GM10248 (cell line): ENCODE measurements around the gene NCBP2.
"Not testable (repeated sequence)": the region's sequence is repeated elsewhere in the genome, so short reads cannot be mapped to it uniquely, and the experiment has no call there.

Experiments used
- CTCF ChIA-PET: fragments of 300-600 bp; sonication (Branson Sonifier 250); formaldehyde crosslinking; extraction: SDS; loops from one replicate; lab custom pipeline; 2021; ENCODE audit warnings: antibody characterized with exemption; lab: Yijun Ruan, JAX
- POLR2A ChIA-PET: fragments of 350-650 bp; sonication (Branson Sonifier 250); formaldehyde crosslinking; extraction: SDS; loops from one replicate; lab custom pipeline; 2020; ENCODE audit warnings: antibody characterized with exemption; lab: Yijun Ruan, JAX
- DNase-seq: peaks from one replicate; pipeline ENCODE4 v3.0.0; 2012; ENCODE audit errors: extremely low spot score
- CTCF ChIP-seq: IDR thresholded peaks from 2 replicates; pipeline ENCODE4 v1.5.1; 2012; ENCODE audit warnings: mild to moderate bottlenecking, low read depth; ENCODE audit errors: extremely low read depth, missing control alignments, control extremely low read depth

The NCBP2 gene

GRCh38 chr3:196949750-196950149, 7.4 kb upstream of the NCBP2 start:
- ChIA-PET CTCF (interaction anchor here (1.4 to 2.4 kb wide), 2 partner anchors 10 to 112 kb away, joined by 4 to 6 read pairs; no protein-coding TSS in a partner anchor), POLR2A (no interaction called here)
- TF ChIP-seq CTCF, result no peak
- no peak for DNase-seq

GRCh38 chr3:196949285-196949619, 6.9 kb upstream of the NCBP2 start:
- no peak for TF ChIP-seq CTCF
- POLR2A ChIA-PET, result no interaction called here
- DNase-seq, result no peak
- CTCF ChIA-PET, result interaction anchor here (1.4 to 2.4 kb wide), 2 partner anchors 10 to 112 kb away, joined by 4 to 6 read pairs; no protein-coding TSS in a partner anchor

- POLR2A ChIA-PET, result no interaction called here
- TF ChIP-seq CTCF, result no peak
- DNase-seq, result no peak
- CTCF ChIA-PET, result interaction anchor here (1.4 to 2.4 kb wide), 2 partner anchors 11 to 111 kb away, joined by 4 to 6 read pairs; no protein-coding TSS in a partner anchor
Measured at GRCh38 chr3:196948442-196949284, 6.3 kb upstream of the NCBP2 start.

- ChIA-PET POLR2A (no interaction called here), CTCF (no interaction called here)
- no peak for TF ChIP-seq CTCF
- no peak for DNase-seq
Measured at GRCh38 chr3:196947860-196948441, 5.6 kb upstream of the NCBP2 start.

- POLR2A ChIA-PET, result no interaction called here
- DNase-seq, result no peak
- CTCF ChIA-PET, result no interaction called here
- no peak for TF ChIP-seq CTCF
Measured at GRCh38 chr3:196947136-196947859, 5.0 kb upstream of the NCBP2 start.

GRCh38 chr3:196944037-196944790, 1.9 kb upstream of the NCBP2 start:
- DNase-seq, CTCF ChIA-PET: not testable (repeated sequence)
- POLR2A ChIA-PET, result interaction anchor here (0.8 kb wide), 1 partner anchor 48 kb away, joined by 3 read pairs; no protein-coding TSS in a partner anchor
